Progenitor cell of endocrine pancreas (in vitro differentiated cells): ENCODE data around the gene RNF11. TPM values are rescaled to one million over a fixed set of nuclear protein-coding genes. Genes with fewer than 3 reads are reported as not detected.

Source experiments
- DNase-seq: peaks from one replicate; pipeline ENCODE4 v3.0.0; 2021; ENCODE audit warnings: low spot score; ENCODE audit not compliant: unreplicated experiment
- H3K27ac Mint-ChIP-seq: 2 replicates; pipeline ENCODE4 v1.8.0; 2021; ENCODE audit warnings: mild to moderate bottlenecking, moderate library complexity, mixed read lengths
- H3K27me3 Mint-ChIP-seq: 2 replicates; pipeline ENCODE4 v1.8.0; 2021; ENCODE audit warnings: mixed read lengths
- H3K36me3 Mint-ChIP-seq: 2 replicates; pipeline ENCODE4 v1.8.0; 2022; ENCODE audit warnings: mixed read lengths; ENCODE audit not compliant: insufficient read depth
- H3K4me1 Mint-ChIP-seq: 2 replicates; pipeline ENCODE4 v1.8.0; 2021; ENCODE audit warnings: low read depth, mixed read lengths
- H3K4me3 Mint-ChIP-seq: 2 replicates; pipeline ENCODE4 v1.8.0; 2021; ENCODE audit warnings: low read depth, mild to moderate bottlenecking, moderate library complexity, mixed read lengths
- H3K9me3 Mint-ChIP-seq: 2 replicates; pipeline ENCODE4 v1.8.0; 2021; ENCODE audit warnings: low read depth, mixed read lengths
- CTCF ChIP-seq: fragments of 200-600 bp; sonication (generic); IDR thresholded peaks from one replicate; pipeline ENCODE4 v1.5.0; 2021; ENCODE audit warnings: antibody characterized with exemption, mild to moderate bottlenecking; ENCODE audit not compliant: unreplicated experiment
- total RNA-seq: library from RNA; stranded (reverse); gene quantifications from 2 replicates; pipeline ENCODE4 v1.2.1, GENCODE V29; 2021

RNF11 gene
- total RNA-seq, 1 donor from 2014 or later: 67.5 TPM

GRCh38 chr1:51252366-51252765, 16.3 kb downstream of the RNF11 start:
- Mint-ChIP-seq H3K9me3 (no peaks in the 10 kb centered on the region), H3K4me3 (no peak overlapping the region)

GRCh38 chr1:51253691-51254090, 17.6 kb downstream of the RNF11 start:
- H3K4me3 Mint-ChIP-seq: no peak overlapping the region
- H3K27ac Mint-ChIP-seq: no peak overlapping the region
- no peaks in the 10 kb centered on the region for H3K27me3 Mint-ChIP-seq
- peaks cover 5% of the 10 kb centered on the region for H3K36me3 Mint-ChIP-seq
- DNase-seq: no peak
- TF ChIP-seq CTCF: no peak
- no peaks in the 10 kb centered on the region for H3K9me3 Mint-ChIP-seq
- peaks cover 13% of the 10 kb centered on the region for H3K4me1 Mint-ChIP-seq

More at GRCh38 chr1:51252366-51252765, 16.3 kb downstream of the RNF11 start:
- H3K4me1 Mint-ChIP-seq: peaks cover 12% of the 10 kb centered on the region
- DNase-seq: no peak
- peaks cover 5% of the 10 kb centered on the region for H3K36me3 Mint-ChIP-seq
- H3K27me3 Mint-ChIP-seq: no peaks in the 10 kb centered on the region
- H3K27ac Mint-ChIP-seq: peak overlapping the region; percentile 74
- TF ChIP-seq CTCF: no peak

- H3K27ac Mint-ChIP-seq: no peak overlapping the region
- H3K27me3 Mint-ChIP-seq: no peaks in the 10 kb centered on the region
- no peaks in the 10 kb centered on the region for H3K9me3 Mint-ChIP-seq
- peaks cover 5% of the 10 kb centered on the region for H3K36me3 Mint-ChIP-seq
- TF ChIP-seq CTCF: no peak
- H3K4me1 Mint-ChIP-seq: peaks cover 19% of the 10 kb centered on the region
- no peak for DNase-seq
- no peak overlapping the region for H3K4me3 Mint-ChIP-seq
Observed at GRCh38 chr1:51255331-51255730, 19.3 kb downstream of the RNF11 start.

GRCh38 chr1:51263147-51263877, 27.2 kb downstream of the RNF11 start:
- no peak for TF ChIP-seq CTCF
- peaks cover 33% of the 10 kb centered on the region for H3K4me1 Mint-ChIP-seq
- H3K27ac Mint-ChIP-seq: peak overlapping the region; percentile 13
- H3K36me3 Mint-ChIP-seq: peaks cover 2% of the 10 kb centered on the region
- no peaks in the 10 kb centered on the region for H3K27me3 Mint-ChIP-seq
- H3K4me3 Mint-ChIP-seq: no peak overlapping the region
- no peak for DNase-seq
- H3K9me3 Mint-ChIP-seq: no peaks in the 10 kb centered on the region

GRCh38 chr1:51264451-51264850, 28.4 kb downstream of the RNF11 start:
- Mint-ChIP-seq H3K27ac (no peak overlapping the region), H3K36me3 (peaks cover 2% of the 10 kb centered on the region), H3K9me3 (no peaks in the 10 kb centered on the region), H3K27me3 (no peaks in the 10 kb centered on the region), H3K4me3 (no peak overlapping the region), H3K4me1 (peaks cover 23% of the 10 kb centered on the region)
- no peak for TF ChIP-seq CTCF
- no peak for DNase-seq
